ENCODE measurements around the gene ARHGAP33. TPM values are rescaled to one million over a fixed set of nuclear protein-coding genes. Genes with fewer than 3 reads are reported as not detected.

The ARHGAP33 gene
- total and polyA plus RNA-seq, 2 of the 8 experiments (the other 6 are each of a cell fraction or from before 2014, with no cell fraction given), result 6.5 to 25.2 TPM

- H4K20me1 ChIP-seq (replicated peaks in 1 of 2; ENCODE audit: control insufficient read depth in 1 of 2, insufficient read depth in 2 of 2, low read length in 2 of 2), result peaks cover 3 to 7% of the 10 kb centered on the region in 2 experiments
- no peak overlapping the region for H3K4me3 ChIP-seq (ENCODE audit: extremely low read depth in 1 of 4, insufficient read depth in 2 of 4, low read depth in 3 of 4, low read length in 4 of 4)
- H4K5ac ChIP-seq (ENCODE audit: insufficient read length, low read depth, low read length), result no peak overlapping the region
- no peak overlapping the region for H2BK5ac ChIP-seq (ENCODE audit: low read depth, low read length)
- H3K9me3 ChIP-seq (ENCODE audit: insufficient read depth in 2 of 2, low read depth in 1 of 2, low read length in 1 of 2), result no peaks in the 10 kb centered on the region
- H4K91ac ChIP-seq (replicated peaks; ENCODE audit: insufficient read length, low read length), result no peak overlapping the region
- H3K36me3 ChIP-seq (ENCODE audit: control insufficient read depth in 2 of 4, insufficient read depth in 4 of 4, low read length in 3 of 4), result no peaks in the 10 kb centered on the region
- H3K27me3 ChIP-seq (replicated peaks in 1 of 4; ENCODE audit: control insufficient read depth in 3 of 4, extremely low read depth in 1 of 4, insufficient read depth in 3 of 4, low read length in 3 of 4), result no peaks in the 10 kb centered on the region; a peak in 1 of 7 replicates
- no peak overlapping the region for H3K56ac ChIP-seq (replicated peaks; ENCODE audit: insufficient read length, low read depth, low read length)
- H3K79me2 ChIP-seq (ENCODE audit: control insufficient read depth in 1 of 2, insufficient read depth in 2 of 2, low read length in 2 of 2), result no peaks in the 10 kb centered on the region
- no peak overlapping the region for H2BK15ac ChIP-seq (ENCODE audit: low read length)
- POLR2A ChIA-PET (ENCODE audit: partially characterized antibody), result interaction anchor here (2.2 kb wide), 1 partner anchor 16 kb away, joined by 9 read pairs; no protein-coding TSS in a partner anchor
- no peak overlapping the region for H2AFZ ChIP-seq (ENCODE audit: low read length)
- H2BK20ac ChIP-seq (ENCODE audit: low read length), result no peak overlapping the region
- H3K9ac ChIP-seq (replicated peaks in 1 of 4; ENCODE audit: extremely low read depth in 1 of 4, low read depth in 3 of 4, low read length in 3 of 4), result no peak overlapping the region
- WGBS, 2 experiments (ENCODE audit: extremely low coverage in 1 of 2, insufficient coverage in 1 of 2, insufficient read length in 1 of 2, insufficient replicate concordance in 2 of 2, low coverage in 1 of 2, low lambda C conversion rate in 2 of 2, missing lambda C conversion rate in 1 of 2), result 91% methylated on average over 10 of the region's 11 CpGs; no CpG with 5 or more reads in 1 of the 2 experiments
- peaks cover 0 to 6% (median 2%) of the 10 kb centered on the region in 4 experiments; a peak in 2 of 7 replicates for H3K4me1 ChIP-seq (replicated peaks in 1 of 4; ENCODE audit: control insufficient read depth in 3 of 4, insufficient read depth in 4 of 4, low read length in 3 of 4)
- H4K8ac ChIP-seq (ENCODE audit: extremely low read depth, insufficient read depth, low read length), result no peak overlapping the region
- H3K23ac ChIP-seq (ENCODE audit: insufficient read length), result no peak overlapping the region
- H2AK5ac ChIP-seq (ENCODE audit: low read depth, low read length), result no peak overlapping the region
- no peak overlapping the region for H3K27ac ChIP-seq (ENCODE audit: low read depth, low read length)
- no peak overlapping the region for H3K4ac ChIP-seq (replicated peaks; ENCODE audit: insufficient read length, low read depth, low read length)
- no peak overlapping the region for H2BK12ac ChIP-seq (ENCODE audit: low read depth, low read length)
- CTCF ChIA-PET (ENCODE audit: partially characterized antibody), result interaction anchor here (0.8 to 3.8 kb wide), 7 partner anchors 8 to 142 kb away, joined by 3 to 13 read pairs (median 3); no protein-coding TSS in a partner anchor
- no peaks in the 10 kb centered on the region for H3K79me1 ChIP-seq (ENCODE audit: low read depth, low read length)
- no peak overlapping the region for H3K18ac ChIP-seq (ENCODE audit: extremely low read depth, low read length)
- H3K23me2 ChIP-seq (ENCODE audit: low read depth, low read length), result peaks cover 7% of the 10 kb centered on the region; the same call in 1 of the 2 replicates
- no peak overlapping the region for H3K14ac ChIP-seq (ENCODE audit: insufficient read length)
- no peak overlapping the region for H2BK120ac ChIP-seq (replicated peaks; ENCODE audit: low read depth, low read length)
- H3K4me2 ChIP-seq (ENCODE audit: insufficient read depth in 1 of 2, low read depth in 2 of 2, low read length in 2 of 2), result no peak overlapping the region
- no peak for FAIRE-seq
- DNase-seq (ENCODE audit: low read depth in 1 of 2, low spot score in 2 of 2), result no peak
- no peak for TF ChIP-seq PHF8 (conservative IDR thresholded peaks at IDR 0.05; ENCODE audit: low read depth, low read length)
- TF ChIP-seq ZNF274 (IDR thresholded peaks at IDR 0.05; ENCODE audit: borderline replicate concordance, extremely low read depth, low read length), result no peak
- no peak for TF ChIP-seq EP300 (IDR thresholded peaks at IDR 0.05; ENCODE audit: borderline replicate concordance in 1 of 2, low read depth in 2 of 2, low read length in 2 of 2)
- TF ChIP-seq CHD1 (IDR thresholded peaks at IDR 0.05; ENCODE audit: low read depth, low read length), result no peak
- no peak for TF ChIP-seq RAD21 (IDR thresholded peaks at IDR 0.05 in 1 of 2, conservative IDR thresholded peaks at IDR 0.05 in 1 of 2; ENCODE audit: low read depth in 2 of 2, low read length in 2 of 2)
- TF ChIP-seq SIX5 (IDR thresholded peaks at IDR 0.05; ENCODE audit: low read depth, low read length), result no peak
- no peak for TF ChIP-seq KDM4A (IDR thresholded peaks at IDR 0.05; ENCODE audit: low read depth, low read length, severe bottlenecking)
- TF ChIP-seq SIN3A (conservative IDR thresholded peaks at IDR 0.05 in 1 of 2, IDR thresholded peaks at IDR 0.05 in 1 of 2; ENCODE audit: low read depth in 1 of 2, low read length in 2 of 2), result no peak
- TF ChIP-seq HDAC2 (IDR thresholded peaks at IDR 0.05; ENCODE audit: borderline replicate concordance in 1 of 2, low read depth in 2 of 2, low read length in 2 of 2), result no peak
- TF ChIP-seq CHD2 (IDR thresholded peaks at IDR 0.05; ENCODE audit: low read length), result no peak
- no peak for TF ChIP-seq FOSL1 (IDR thresholded peaks at IDR 0.05; ENCODE audit: insufficient read depth, low read depth, low read length)
Measured at GRCh38 chr19:35789195-35789977, 14.0 kb downstream of the ARHGAP33 start.
